ENCODE data around the gene ULBP1. TPM values are rescaled to one million over a fixed set of nuclear protein-coding genes. Genes with fewer than 3 reads are reported as not detected.
A peak's percentile ranks its signal among the peaks of the same experiment; 100 is the strongest.
"Not testable (repeated sequence)": the region's sequence is repeated elsewhere in the genome, so short reads cannot be mapped to it uniquely, and the experiment has no call there.

Gene ULBP1
- total RNA-seq, 1 experiment from 2014 or later, result 0.81 TPM

GRCh38 chr6:150002710-150003109 is 39.0 kb downstream of the ULBP1 start:
- Mint-ChIP-seq H3K9me3 (no peaks in the 10 kb centered on the region), H3K4me3 (no peak overlapping the region), H3K27ac (no peak overlapping the region), H3K4me1 (peaks cover 11% of the 10 kb centered on the region), H3K36me3 (no peaks in the 10 kb centered on the region), H3K27me3 (ENCODE audit: low read depth) (peaks cover 80% of the 10 kb centered on the region)
- no peak for DNase-seq (ENCODE audit: low spot score)
- TF ChIP-seq, protein P1, sequence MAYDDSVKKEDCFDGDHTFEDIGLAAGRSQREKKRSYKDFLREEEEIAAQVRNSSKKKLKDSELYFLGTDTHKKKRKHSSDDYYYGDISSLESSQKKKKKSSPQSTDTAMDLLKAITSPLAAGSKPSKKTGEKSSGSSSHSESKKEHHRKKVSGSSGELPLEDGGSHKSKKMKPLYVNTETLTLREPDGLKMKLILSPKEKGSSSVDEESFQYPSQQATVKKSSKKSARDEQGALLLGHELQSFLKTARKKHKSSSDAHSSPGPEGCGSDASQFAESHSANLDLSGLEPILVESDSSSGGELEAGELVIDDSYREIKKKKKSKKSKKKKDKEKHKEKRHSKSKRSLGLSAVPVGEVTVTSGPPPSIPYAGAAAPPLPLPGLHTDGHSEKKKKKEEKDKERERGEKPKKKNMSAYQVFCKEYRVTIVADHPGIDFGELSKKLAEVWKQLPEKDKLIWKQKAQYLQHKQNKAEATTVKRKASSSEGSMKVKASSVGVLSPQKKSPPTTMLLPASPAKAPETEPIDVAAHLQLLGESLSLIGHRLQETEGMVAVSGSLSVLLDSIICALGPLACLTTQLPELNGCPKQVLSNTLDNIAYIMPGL (CRISPR knock-in tag; IDR thresholded peaks at IDR 0.05), result no peak
- TF ChIP-seq ZNF232 (CRISPR knock-in tag; IDR thresholded peaks at IDR 0.05) (no peak), CBFB (CRISPR knock-in tag; IDR thresholded peaks at IDR 0.05; ENCODE audit: low read depth) (no peak), ZBTB43 (CRISPR knock-in tag; IDR thresholded peaks at IDR 0.05) (no peak), KAT7 (CRISPR knock-in tag; IDR thresholded peaks at IDR 0.05; ENCODE audit: borderline replicate concordance) (no peak), STAT6 (CRISPR knock-in tag; conservative IDR thresholded peaks at IDR 0.05; ENCODE audit: low read depth) (no peak)
- TF ChIP-seq, protein P2, sequence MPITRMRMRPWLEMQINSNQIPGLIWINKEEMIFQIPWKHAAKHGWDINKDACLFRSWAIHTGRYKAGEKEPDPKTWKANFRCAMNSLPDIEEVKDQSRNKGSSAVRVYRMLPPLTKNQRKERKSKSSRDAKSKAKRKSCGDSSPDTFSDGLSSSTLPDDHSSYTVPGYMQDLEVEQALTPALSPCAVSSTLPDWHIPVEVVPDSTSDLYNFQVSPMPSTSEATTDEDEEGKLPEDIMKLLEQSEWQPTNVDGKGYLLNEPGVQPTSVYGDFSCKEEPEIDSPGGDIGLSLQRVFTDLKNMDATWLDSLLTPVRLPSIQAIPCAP (CRISPR knock-in tag; IDR thresholded peaks at IDR 0.05), result no peak
- POLR2A ChIA-PET, result no interaction called here
- CTCF ChIA-PET, result no interaction called here
- no peak for ATAC-seq

GRCh38 chr6:150003599-150003998 is 39.9 kb downstream of the ULBP1 start:
- peak overlapping the region; percentile 88 for H3K4me3 Mint-ChIP-seq
- H3K36me3 Mint-ChIP-seq; ATAC-seq; CTCF ChIA-PET; H3K27ac Mint-ChIP-seq; DNase-seq (ENCODE audit: low spot score); POLR2A ChIA-PET; H3K9me3 Mint-ChIP-seq: not testable (repeated sequence)
- peaks cover 11% of the 10 kb centered on the region for H3K4me1 Mint-ChIP-seq
- H3K27me3 Mint-ChIP-seq (ENCODE audit: low read depth), result peaks cover 86% of the 10 kb centered on the region

DNA sequence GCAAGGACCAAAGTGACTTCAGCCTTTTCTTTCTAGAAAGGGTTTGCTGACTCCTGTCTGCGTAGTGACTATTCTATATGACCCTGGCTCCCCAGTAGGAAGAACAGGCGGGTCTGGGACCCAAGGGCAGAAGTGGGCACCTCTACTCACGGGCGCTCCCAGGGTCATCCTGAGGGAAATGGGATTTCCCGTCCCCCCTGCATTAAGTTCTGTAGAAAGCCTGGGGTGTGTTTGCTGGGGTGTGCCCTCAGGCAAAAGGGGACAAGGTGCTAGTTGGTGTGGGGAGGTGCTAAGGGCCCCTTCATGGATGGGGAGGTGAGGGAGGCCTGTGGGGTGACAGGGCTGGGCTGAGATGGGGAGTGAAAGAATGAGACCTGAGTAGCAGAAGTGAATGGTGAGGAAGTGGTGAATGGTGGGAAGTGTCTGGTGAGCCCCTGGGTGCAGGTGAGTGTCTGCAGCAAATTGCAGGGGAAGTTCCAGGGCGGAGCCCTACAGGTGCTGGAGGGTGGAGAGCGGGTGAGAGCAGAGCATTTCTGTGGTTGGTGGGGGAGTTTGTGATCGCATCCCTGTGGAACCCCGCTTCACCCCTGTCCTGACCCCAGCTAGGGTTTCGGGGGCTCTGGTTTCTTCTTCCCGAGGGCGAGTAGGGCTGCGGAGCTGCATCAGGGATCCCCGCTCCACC is 40.5 kb downstream of the ULBP1 start:
- Mint-ChIP-seq H3K9me3 (no peaks in the 10 kb centered on the region), H3K36me3 (no peaks in the 10 kb centered on the region), H3K27me3 (ENCODE audit: low read depth) (peaks cover 93% of the 10 kb centered on the region), H3K4me1 (peaks cover 11% of the 10 kb centered on the region), H3K27ac (no peak overlapping the region), H3K4me3 (peak overlapping the region; percentile 88)
- ATAC-seq (peak; percentile 4), DNase-seq (ENCODE audit: low spot score) (no peak)
- CTCF ChIA-PET, result interaction anchor here (1.2 to 1.3 kb wide), 2 partner anchors 13 to 67 kb away, joined by 4 to 8 read pairs; no protein-coding TSS in a partner anchor
- POLR2A ChIA-PET, result no interaction called here
- TF ChIP-seq, protein P2 (CRISPR knock-in tag; IDR thresholded peaks at IDR 0.05), result 0 out of 2 replicates have a peak, but pooled peaks have one; percentile 26
- TF ChIP-seq TEAD4 (CRISPR knock-in tag; IDR thresholded peaks at IDR 0.05), result no peak

Data from WTC11 (cell line).